ENCODE data around the gene ALK. TPM values are rescaled to one million over a fixed set of nuclear protein-coding genes. Genes with fewer than 3 reads are reported as not detected.

ALK gene
- total RNA-seq (1 to 10 TPM; 1.1 to 2.9 (median 1.4) TPM), polyA plus RNA-seq (under 1 TPM in 2 of 3 donors, not detected in 1; 0.31 to 0.60 TPM)

GRCh38 chr2:29921560-29921915 lies at the start of gene ALK:
Gene ALK (minus strand): TSS chr2:29921586. CDS start chr2:29920659, 927 bp downstream.
- peaks cover 0 to 64% (median 55%) of the 10 kb centered on the region in 3 donors for H3K27me3 ChIP-seq

DNA sequence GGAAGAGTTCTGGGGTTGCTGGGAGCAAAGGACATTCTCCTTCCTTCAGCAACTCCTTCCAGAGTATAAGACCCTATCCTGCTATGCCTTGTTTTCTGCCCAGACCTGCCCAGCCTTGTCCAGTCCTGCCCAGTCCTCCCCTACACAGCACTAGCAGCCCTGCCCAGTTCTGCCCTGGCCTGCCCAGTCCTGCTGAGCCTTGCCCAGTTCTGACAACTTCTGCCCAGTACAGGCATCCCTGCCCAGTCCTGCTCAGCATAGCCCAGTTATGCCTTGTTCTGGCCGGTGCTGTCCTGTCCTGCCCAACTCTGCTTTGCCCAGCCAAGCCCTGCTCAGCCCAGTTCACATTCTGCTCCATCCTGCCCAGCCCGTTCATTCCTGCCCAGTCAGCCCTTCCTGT lies 44.9 kb upstream of the ALK start:
- Histone ChIP-seq H3K4me1 (no peaks in the 10 kb centered on the region), H3K36me3 (no peaks in the 10 kb centered on the region), H3K4me3 (no peak overlapping the region), H3K27ac (no peak overlapping the region), H3K9me3 (no peaks in the 10 kb centered on the region), H3K27me3 (peaks cover 0 to 12% (median 0%) of the 10 kb centered on the region in 3 donors)
- TF ChIP-seq, protein P1, sequence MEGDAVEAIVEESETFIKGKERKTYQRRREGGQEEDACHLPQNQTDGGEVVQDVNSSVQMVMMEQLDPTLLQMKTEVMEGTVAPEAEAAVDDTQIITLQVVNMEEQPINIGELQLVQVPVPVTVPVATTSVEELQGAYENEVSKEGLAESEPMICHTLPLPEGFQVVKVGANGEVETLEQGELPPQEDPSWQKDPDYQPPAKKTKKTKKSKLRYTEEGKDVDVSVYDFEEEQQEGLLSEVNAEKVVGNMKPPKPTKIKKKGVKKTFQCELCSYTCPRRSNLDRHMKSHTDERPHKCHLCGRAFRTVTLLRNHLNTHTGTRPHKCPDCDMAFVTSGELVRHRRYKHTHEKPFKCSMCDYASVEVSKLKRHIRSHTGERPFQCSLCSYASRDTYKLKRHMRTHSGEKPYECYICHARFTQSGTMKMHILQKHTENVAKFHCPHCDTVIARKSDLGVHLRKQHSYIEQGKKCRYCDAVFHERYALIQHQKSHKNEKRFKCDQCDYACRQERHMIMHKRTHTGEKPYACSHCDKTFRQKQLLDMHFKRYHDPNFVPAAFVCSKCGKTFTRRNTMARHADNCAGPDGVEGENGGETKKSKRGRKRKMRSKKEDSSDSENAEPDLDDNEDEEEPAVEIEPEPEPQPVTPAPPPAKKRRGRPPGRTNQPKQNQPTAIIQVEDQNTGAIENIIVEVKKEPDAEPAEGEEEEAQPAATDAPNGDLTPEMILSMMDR (IDR thresholded peaks at IDR 0.05): no peak
- no peak for TF ChIP-seq EP300 (IDR thresholded peaks at IDR 0.05)
- TF ChIP-seq POLR2A (IDR thresholded peaks at IDR 0.05): no peak
- no peak for TF ChIP-seq POLR2AphosphoS5 (IDR thresholded peaks at IDR 0.05)
- intact Hi-C loops (cut with DNase I): no loop called here
- WGBS, 2 donors: 74 to 75% methylated on average over 2 of the region's 2 CpGs
- no peak for DNase-seq

More at GRCh38 chr2:29921560-29921915, at the start of gene ALK:
- peaks cover 0 to 5% (median 0%) of the 10 kb centered on the region in 4 donors for H3K9me3 ChIP-seq
- intact Hi-C loops (cut with DNase I): no loop called here
- 1% methylated on average over 27 of the region's 27 CpGs for WGBS, 2 donors
- no peak within 1 kb of the TSS for H3K27ac ChIP-seq
- DNase-seq: peak; percentile 90
- TF ChIP-seq POLR2AphosphoS5 (IDR thresholded peaks at IDR 0.05) (peak in 2 of 4 donors; percentile 35 to 36), EP300 (IDR thresholded peaks at IDR 0.05) (no peak)
- no peaks in the 10 kb centered on the region for H3K36me3 ChIP-seq
- peaks cover 0 to 32% (median 24%) of the 10 kb centered on the region in 4 donors for H3K4me1 ChIP-seq
- H3K4me3 ChIP-seq: peak within 1 kb of the TSS; percentile 9 to 53 (median 44)

DNA sequence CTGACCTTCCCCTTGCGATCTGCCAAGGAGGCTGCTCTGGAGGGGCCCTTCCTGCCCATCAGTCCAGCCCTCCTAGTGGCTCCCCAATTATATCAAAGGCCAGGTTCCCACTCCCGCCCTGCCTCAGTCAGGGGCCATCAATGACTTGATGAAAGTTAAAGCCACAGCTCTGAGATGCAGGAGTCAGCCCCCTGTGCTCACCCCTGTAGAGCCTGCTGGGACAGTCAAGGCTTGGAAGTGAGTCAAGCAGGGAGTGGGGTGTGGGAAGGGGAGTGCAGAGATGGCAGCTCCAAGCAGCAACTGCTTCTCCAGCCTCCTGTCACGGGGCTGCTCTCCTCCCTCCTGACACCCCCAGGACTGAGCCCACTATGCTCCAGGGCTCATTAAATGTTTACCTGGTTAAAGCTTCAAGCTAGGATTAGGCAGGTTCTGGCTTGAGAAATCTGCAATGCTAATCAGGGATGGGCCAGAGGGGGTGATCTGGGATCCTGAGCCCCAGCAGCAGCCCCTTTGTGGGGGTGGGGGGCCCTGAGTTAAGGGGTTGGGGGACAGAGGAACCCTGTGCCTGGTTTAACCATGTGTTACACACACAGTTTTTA lies 42.7 kb upstream of the ALK start:
- WGBS, 2 donors: 51 to 52% methylated on average over 3 of the region's 3 CpGs
- Histone ChIP-seq H3K27me3 (peaks cover 0 to 17% (median 0%) of the 10 kb centered on the region in 3 donors), H3K27ac (no peak overlapping the region), H3K4me1 (no peaks in the 10 kb centered on the region), H3K9me3 (no peaks in the 10 kb centered on the region), H3K36me3 (no peaks in the 10 kb centered on the region), H3K4me3 (no peak overlapping the region)
- TF ChIP-seq POLR2A (IDR thresholded peaks at IDR 0.05): no peak
- no peak for TF ChIP-seq EP300 (IDR thresholded peaks at IDR 0.05)
- TF ChIP-seq POLR2AphosphoS5 (IDR thresholded peaks at IDR 0.05): no peak
- TF ChIP-seq, protein P1 (IDR thresholded peaks at IDR 0.05): no peak
- no peak for DNase-seq
- intact Hi-C loops (cut with DNase I): no loop called here

DNA sequence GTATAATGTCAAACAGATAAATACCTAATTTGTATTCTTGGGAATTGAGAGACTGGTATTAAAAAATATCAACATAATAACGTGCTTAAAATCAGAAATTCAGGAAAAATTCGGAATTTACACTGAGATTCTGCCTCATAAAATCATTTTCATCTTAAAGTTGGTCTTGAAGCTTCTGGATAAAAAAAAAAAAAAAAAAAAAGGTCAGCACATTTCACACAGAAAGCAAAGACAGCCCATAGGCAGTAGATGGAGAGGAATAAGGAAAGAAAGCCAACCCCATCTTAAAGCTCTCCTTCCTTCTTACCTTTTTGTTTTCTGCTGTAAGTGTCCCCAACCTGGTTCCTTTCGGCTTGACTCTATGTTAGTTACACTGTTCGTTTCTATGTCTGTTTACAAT lies 41.5 kb upstream of the ALK start:
- Histone ChIP-seq H3K9me3 (no peaks in the 10 kb centered on the region), H3K4me3 (no peak overlapping the region), H3K27me3 (peaks cover 0 to 17% (median 0%) of the 10 kb centered on the region in 3 donors), H3K4me1 (no peaks in the 10 kb centered on the region), H3K36me3 (no peaks in the 10 kb centered on the region), H3K27ac (no peak overlapping the region)
- DNase-seq: no peak
- TF ChIP-seq POLR2A (IDR thresholded peaks at IDR 0.05): no peak
- TF ChIP-seq POLR2AphosphoS5 (IDR thresholded peaks at IDR 0.05): no peak
- TF ChIP-seq, protein P1 (IDR thresholded peaks at IDR 0.05): no peak
- no peak for TF ChIP-seq EP300 (IDR thresholded peaks at IDR 0.05)
- 42 to 72% methylated on average over 4 of the region's 4 CpGs for WGBS, 2 donors
- intact Hi-C loops (cut with DNase I): no loop called here

DNA sequence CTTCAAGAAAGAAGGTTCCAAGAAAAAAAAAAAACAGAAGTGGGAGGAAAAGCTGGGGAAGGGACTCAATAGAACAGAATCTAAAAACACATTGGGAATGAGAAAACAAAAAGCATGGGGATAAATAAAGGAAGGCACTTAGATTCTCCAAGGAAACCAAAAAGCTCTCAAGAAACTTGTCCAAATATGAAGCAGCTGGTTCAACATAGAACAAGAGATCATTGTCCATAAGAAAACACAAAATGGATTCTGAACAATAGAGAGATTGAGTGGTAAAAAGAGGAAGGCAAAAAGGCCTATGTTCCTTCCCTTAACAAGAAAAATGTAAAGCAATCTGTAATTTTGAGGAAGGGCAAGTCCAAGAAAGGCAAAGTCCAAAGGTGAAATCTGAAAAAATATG lies 32.9 kb upstream of the ALK start:
- H3K4me1 ChIP-seq: no peaks in the 10 kb centered on the region
- H3K9me3 ChIP-seq: no peaks in the 10 kb centered on the region
- no peak overlapping the region for H3K4me3 ChIP-seq
- intact Hi-C loops (cut with DNase I): no loop called here
- DNase-seq: no peak
- TF ChIP-seq, protein P1 (IDR thresholded peaks at IDR 0.05): no peak
- TF ChIP-seq EP300 (IDR thresholded peaks at IDR 0.05): no peak
- TF ChIP-seq POLR2A (IDR thresholded peaks at IDR 0.05): no peak
- no peak for TF ChIP-seq POLR2AphosphoS5 (IDR thresholded peaks at IDR 0.05)
- H3K27ac ChIP-seq: no peak overlapping the region
- no peaks in the 10 kb centered on the region for H3K36me3 ChIP-seq
- H3K27me3 ChIP-seq: peaks cover 0 to under 1% (median 0%) of the 10 kb centered on the region in 3 donors

Measured in sigmoid colon (tissue), 7 donors.